Gastroesophageal sphincter (tissue), 3 donors: Measurements from ENCODE around the gene IKZF2.

ENCODE experiments used
- CTCF ChIP-seq, 4 experiments: fragments of 200-600 bp in 2 of 4; fragments of 450-650 bp in 2 of 4; sonication (generic) in 1 of 4; IDR thresholded peaks; one replicate each; pipeline ENCODE4 v1.5.1; 2017 to 2019; ENCODE audit warnings: antibody characterized with exemption in 4 of 4, mild to moderate bottlenecking in 2 of 4, moderate library complexity in 2 of 4
- POLR2A ChIP-seq, 2 donors: fragments of 450-650 bp; IDR thresholded peaks; one replicate each; pipeline ENCODE4 v1.6.1; 2017; ENCODE audit warnings: antibody characterized with exemption in 2 of 2, mild to moderate bottlenecking in 2 of 2, moderate library complexity in 1 of 2

GRCh38 chr2:212977152-212977551 lies 174.3 kb downstream of the IKZF2 start:
- TF ChIP-seq CTCF (IDR thresholded peaks at IDR 0.05) (no peak), POLR2A (IDR thresholded peaks at IDR 0.05) (no peak)
